ENCODE data around the gene NRXN3. TPM values are rescaled to one million over a fixed set of nuclear protein-coding genes. Genes with fewer than 3 reads are reported as not detected.

Gene NRXN3
- polyA plus RNA-seq, 1 of the 3 experiments (the other 2 are of a cell fraction), result 1.6 TPM

- WGBS (ENCODE audit: low lambda C conversion rate), result 36% methylated on average over 3 of the region's 3 CpGs
- H3K9me2 ChIP-seq, result no peaks in the 10 kb centered on the region
- H3K27me3 ChIP-seq (ENCODE audit: insufficient read depth), result no peaks in the 10 kb centered on the region
- no peaks in the 10 kb centered on the region for H3K36me3 ChIP-seq (replicated peaks in 1 of 2; ENCODE audit: control insufficient read depth in 1 of 2, insufficient read depth in 2 of 2, low read length in 1 of 2)
- ChIA-PET CTCF (no interaction called here), POLR2A (no interaction called here)
- H3F3A ChIP-seq (replicated peaks; ENCODE audit: insufficient read depth), result no peaks in the 10 kb centered on the region
- H4K20me1 ChIP-seq (ENCODE audit: insufficient read depth), result no peaks in the 10 kb centered on the region
- DNase-seq, result no peak
- H3K4me3 ChIP-seq (ENCODE audit: low read depth in 2 of 2, low read length in 1 of 2), result no peak overlapping the region
- no peak for TF ChIP-seq ELF1 (IDR thresholded peaks at IDR 0.05)
- no peak for TF ChIP-seq USF2 (IDR thresholded peaks at IDR 0.05; ENCODE audit: borderline replicate concordance, low read depth, low read length)
- TF ChIP-seq SMC3 (IDR thresholded peaks at IDR 0.05; ENCODE audit: low read depth, low read length), result no peak
- no peak for TF ChIP-seq TCF12 (IDR thresholded peaks at IDR 0.05)
- TF ChIP-seq RFX5 (IDR thresholded peaks at IDR 0.05; ENCODE audit: low read length), result no peak
- TF ChIP-seq MEF2A (IDR thresholded peaks at IDR 0.05; ENCODE audit: borderline replicate concordance, low read depth), result no peak
- TF ChIP-seq IRF3 (IDR thresholded peaks at IDR 0.05; ENCODE audit: low read depth, low read length), result no peak
- no peak for TF ChIP-seq TAF1 (IDR thresholded peaks at IDR 0.05; ENCODE audit: borderline replicate concordance, low read depth, low read length)
- TF ChIP-seq, protein P1, sequence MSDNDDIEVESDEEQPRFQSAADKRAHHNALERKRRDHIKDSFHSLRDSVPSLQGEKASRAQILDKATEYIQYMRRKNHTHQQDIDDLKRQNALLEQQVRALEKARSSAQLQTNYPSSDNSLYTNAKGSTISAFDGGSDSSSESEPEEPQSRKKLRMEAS (IDR thresholded peaks at IDR 0.05; ENCODE audit: low read depth), result no peak
- TF ChIP-seq TEAD4 (IDR thresholded peaks at IDR 0.05; ENCODE audit: borderline replicate concordance, insufficient read depth), result no peak
- TF ChIP-seq RXRA (IDR thresholded peaks at IDR 0.05; ENCODE audit: borderline replicate concordance, low read depth), result no peak
- H3K4me1 ChIP-seq (ENCODE audit: control insufficient read depth in 1 of 2, insufficient read depth in 2 of 2, low read depth in 1 of 2, low read length in 1 of 2), result no peaks in the 10 kb centered on the region
- H3K4me2 ChIP-seq, result no peak overlapping the region
- H3K79me2 ChIP-seq (ENCODE audit: insufficient read depth), result no peaks in the 10 kb centered on the region
- no peak overlapping the region for H3K27ac ChIP-seq (ENCODE audit: low read depth in 2 of 2, low read length in 1 of 2)
- H2AFZ ChIP-seq (ENCODE audit: low read depth), result no peak overlapping the region
- no peak overlapping the region for H3K9ac ChIP-seq
- H3K9me3 ChIP-seq, result no peaks in the 10 kb centered on the region
Observed at GRCh38 chr14:79201564-79202207, 1031.5 kb downstream of the NRXN3 start.

- Histone ChIP-seq H3K4me3 (ENCODE audit: low read depth in 2 of 2, low read length in 1 of 2) (no peak overlapping the region), H3K4me2 (no peak overlapping the region), H3K79me2 (ENCODE audit: insufficient read depth) (no peaks in the 10 kb centered on the region), H3K9me3 (no peaks in the 10 kb centered on the region), H4K20me1 (ENCODE audit: insufficient read depth) (no peaks in the 10 kb centered on the region), H3K27ac (ENCODE audit: low read depth in 2 of 2, low read length in 1 of 2) (no peak overlapping the region), H2AFZ (ENCODE audit: low read depth) (no peak overlapping the region), H3K27me3 (ENCODE audit: insufficient read depth) (no peaks in the 10 kb centered on the region), H3K36me3 (replicated peaks in 1 of 2; ENCODE audit: control insufficient read depth in 1 of 2, insufficient read depth in 2 of 2, low read length in 1 of 2) (no peaks in the 10 kb centered on the region), H3K9me2 (no peaks in the 10 kb centered on the region), H3K4me1 (ENCODE audit: control insufficient read depth in 1 of 2, insufficient read depth in 2 of 2, low read depth in 1 of 2, low read length in 1 of 2) (no peaks in the 10 kb centered on the region), H3K9ac (no peak overlapping the region), H3F3A (replicated peaks; ENCODE audit: insufficient read depth) (no peaks in the 10 kb centered on the region)
- CTCF ChIA-PET, result no interaction called here
- TF ChIP-seq TEAD4 (IDR thresholded peaks at IDR 0.05; ENCODE audit: borderline replicate concordance, insufficient read depth) (no peak), ELF1 (IDR thresholded peaks at IDR 0.05) (no peak), MEF2A (IDR thresholded peaks at IDR 0.05; ENCODE audit: borderline replicate concordance, low read depth) (no peak), CHD2 (IDR thresholded peaks at IDR 0.05; ENCODE audit: low read length, partially characterized antibody) (no peak), FOXM1 (IDR thresholded peaks at IDR 0.05; ENCODE audit: low read depth) (no peak), MXI1 (IDR thresholded peaks at IDR 0.05; ENCODE audit: low read depth, low read length) (no peak), TCF12 (IDR thresholded peaks at IDR 0.05) (no peak), USF2 (IDR thresholded peaks at IDR 0.05; ENCODE audit: borderline replicate concordance, low read depth, low read length) (no peak), JUND (IDR thresholded peaks at IDR 0.05) (no peak), RFX5 (IDR thresholded peaks at IDR 0.05; ENCODE audit: low read length) (no peak)
- TF ChIP-seq, protein P2, sequence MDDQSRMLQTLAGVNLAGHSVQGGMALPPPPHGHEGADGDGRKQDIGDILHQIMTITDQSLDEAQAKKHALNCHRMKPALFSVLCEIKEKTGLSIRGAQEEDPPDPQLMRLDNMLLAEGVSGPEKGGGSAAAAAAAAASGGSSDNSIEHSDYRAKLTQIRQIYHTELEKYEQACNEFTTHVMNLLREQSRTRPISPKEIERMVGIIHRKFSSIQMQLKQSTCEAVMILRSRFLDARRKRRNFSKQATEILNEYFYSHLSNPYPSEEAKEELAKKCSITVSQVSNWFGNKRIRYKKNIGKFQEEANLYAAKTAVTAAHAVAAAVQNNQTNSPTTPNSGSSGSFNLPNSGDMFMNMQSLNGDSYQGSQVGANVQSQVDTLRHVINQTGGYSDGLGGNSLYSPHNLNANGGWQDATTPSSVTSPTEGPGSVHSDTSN (IDR thresholded peaks at IDR 0.05), result no peak
- TF ChIP-seq, protein P1 (IDR thresholded peaks at IDR 0.05; ENCODE audit: low read depth), result no peak
- DNase-seq, result no peak
- POLR2A ChIA-PET, result no interaction called here
Observed at GRCh38 chr14:79204591-79204990, 1034.4 kb downstream of the NRXN3 start.

All from SK-N-SH (cell line).